GM12892 (cell line): ENCODE measurements around the gene NPPC.

ENCODE experiments used
- POLR2A ChIP-seq: IDR thresholded peaks from 2 replicates; pipeline ENCODE4 v1.6.1; 2011; ENCODE audit warnings: low read depth, low read length, control low read depth
- POLR2AphosphoS5 ChIP-seq: IDR thresholded peaks from 2 replicates; pipeline ENCODE4 v1.6.1; 2011; ENCODE audit warnings: low read depth, low read length, control low read depth
- TAF1 ChIP-seq: IDR thresholded peaks from 2 replicates; pipeline ENCODE4 v1.6.1; 2011; ENCODE audit warnings: low read depth, mild to moderate bottlenecking, control low read depth, low read length, borderline replicate concordance

GRCh38 chr2:231935815-231936214 lies 9.6 kb upstream of the NPPC start:
- TF ChIP-seq POLR2AphosphoS5 (no peak), POLR2A (no peak), TAF1 (no peak)
